Measurements from ENCODE around the gene COX20. TPM values are rescaled to one million over a fixed set of nuclear protein-coding genes. Genes with fewer than 3 reads are reported as not detected.
A peak's percentile ranks its signal among the peaks of the same experiment; 100 is the strongest.

The COX20 gene
- 100 to 1,000 TPM in 1 of 4 donors, 10 to 100 TPM in 3; 81.7 to 120 (median 96.0) TPM for total RNA-seq

DNA sequence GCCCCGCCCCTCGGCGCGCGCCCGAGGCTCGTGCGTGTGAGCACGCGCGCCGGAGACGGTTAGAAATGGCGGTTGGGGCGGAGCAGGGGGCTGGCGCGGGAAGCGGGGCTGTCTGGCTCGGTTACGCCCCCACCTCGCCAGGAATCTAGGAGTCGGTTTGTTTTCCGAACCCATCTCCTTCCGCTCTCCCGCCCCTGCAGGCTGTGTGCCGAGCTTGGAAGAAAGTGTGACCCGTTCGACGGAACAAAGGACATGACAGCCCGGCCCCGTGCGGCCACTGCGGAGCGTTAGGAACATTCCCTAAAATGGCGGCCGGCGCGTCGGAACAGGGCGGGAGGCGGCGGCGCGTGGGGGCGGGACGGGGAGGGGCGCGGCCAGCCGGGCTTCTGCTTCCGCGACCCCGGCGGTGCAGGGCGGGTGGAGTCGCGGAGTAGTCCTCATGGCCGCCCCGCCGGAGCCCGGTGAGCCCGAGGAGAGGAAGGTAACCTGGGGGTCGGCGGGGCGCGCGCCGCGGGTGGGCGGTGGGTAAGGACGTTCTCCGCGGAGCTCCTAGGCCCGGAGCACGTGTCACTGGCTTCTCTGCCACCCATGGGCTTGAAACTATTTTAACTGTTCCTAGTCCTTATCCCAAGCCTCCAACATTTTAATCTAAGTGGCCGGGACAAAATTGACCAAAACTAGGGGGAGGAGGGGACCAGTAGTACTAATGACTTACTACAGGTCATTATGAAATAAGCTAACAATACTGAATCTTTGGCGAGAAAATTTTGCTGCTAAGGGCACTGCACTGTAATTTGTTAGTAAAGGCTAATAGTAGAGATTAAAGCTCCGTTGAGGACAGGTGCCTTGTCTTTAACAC, at the start of gene COX20:
TSS of gene COX20 (plus strand) at position 383 of the 859 bp plus-strand sequence. CDS start at position 440, 57 bp downstream.
- WGBS, 2 donors (ENCODE audit: low coverage in 1 of 2) = 0% methylated on average over 3 to 5 of the region's 77 CpGs
- H3K9me3 ChIP-seq = no peaks in the 10 kb centered on the region
- H3K27me3 ChIP-seq = no peaks in the 10 kb centered on the region
- H3K4me3 ChIP-seq = peak within 1 kb of the TSS; percentile 82 to 97
- peak; percentile 90 for ATAC-seq
- peak within 1 kb of the TSS; percentile 99 to 100 (median 100) for H3K27ac ChIP-seq
- peaks cover 0 to 8% of the 10 kb centered on the region in 2 donors for H3K36me3 ChIP-seq
- peaks cover 5 to 47% (median 10%) of the 10 kb centered on the region in 3 donors for H3K4me1 ChIP-seq
- peak; percentile 43 to 64 for TF ChIP-seq POLR2A (IDR thresholded peaks at IDR 0.05)
- TF ChIP-seq EP300 (IDR thresholded peaks at IDR 0.05) = no peak
- TF ChIP-seq POLR2AphosphoS5 (IDR thresholded peaks at IDR 0.05) = peak; percentile 86
- TF ChIP-seq, protein P1, sequence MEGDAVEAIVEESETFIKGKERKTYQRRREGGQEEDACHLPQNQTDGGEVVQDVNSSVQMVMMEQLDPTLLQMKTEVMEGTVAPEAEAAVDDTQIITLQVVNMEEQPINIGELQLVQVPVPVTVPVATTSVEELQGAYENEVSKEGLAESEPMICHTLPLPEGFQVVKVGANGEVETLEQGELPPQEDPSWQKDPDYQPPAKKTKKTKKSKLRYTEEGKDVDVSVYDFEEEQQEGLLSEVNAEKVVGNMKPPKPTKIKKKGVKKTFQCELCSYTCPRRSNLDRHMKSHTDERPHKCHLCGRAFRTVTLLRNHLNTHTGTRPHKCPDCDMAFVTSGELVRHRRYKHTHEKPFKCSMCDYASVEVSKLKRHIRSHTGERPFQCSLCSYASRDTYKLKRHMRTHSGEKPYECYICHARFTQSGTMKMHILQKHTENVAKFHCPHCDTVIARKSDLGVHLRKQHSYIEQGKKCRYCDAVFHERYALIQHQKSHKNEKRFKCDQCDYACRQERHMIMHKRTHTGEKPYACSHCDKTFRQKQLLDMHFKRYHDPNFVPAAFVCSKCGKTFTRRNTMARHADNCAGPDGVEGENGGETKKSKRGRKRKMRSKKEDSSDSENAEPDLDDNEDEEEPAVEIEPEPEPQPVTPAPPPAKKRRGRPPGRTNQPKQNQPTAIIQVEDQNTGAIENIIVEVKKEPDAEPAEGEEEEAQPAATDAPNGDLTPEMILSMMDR (IDR thresholded peaks at IDR 0.05) = peak in 2 of 4 experiments; percentile 14 to 32

DNA sequence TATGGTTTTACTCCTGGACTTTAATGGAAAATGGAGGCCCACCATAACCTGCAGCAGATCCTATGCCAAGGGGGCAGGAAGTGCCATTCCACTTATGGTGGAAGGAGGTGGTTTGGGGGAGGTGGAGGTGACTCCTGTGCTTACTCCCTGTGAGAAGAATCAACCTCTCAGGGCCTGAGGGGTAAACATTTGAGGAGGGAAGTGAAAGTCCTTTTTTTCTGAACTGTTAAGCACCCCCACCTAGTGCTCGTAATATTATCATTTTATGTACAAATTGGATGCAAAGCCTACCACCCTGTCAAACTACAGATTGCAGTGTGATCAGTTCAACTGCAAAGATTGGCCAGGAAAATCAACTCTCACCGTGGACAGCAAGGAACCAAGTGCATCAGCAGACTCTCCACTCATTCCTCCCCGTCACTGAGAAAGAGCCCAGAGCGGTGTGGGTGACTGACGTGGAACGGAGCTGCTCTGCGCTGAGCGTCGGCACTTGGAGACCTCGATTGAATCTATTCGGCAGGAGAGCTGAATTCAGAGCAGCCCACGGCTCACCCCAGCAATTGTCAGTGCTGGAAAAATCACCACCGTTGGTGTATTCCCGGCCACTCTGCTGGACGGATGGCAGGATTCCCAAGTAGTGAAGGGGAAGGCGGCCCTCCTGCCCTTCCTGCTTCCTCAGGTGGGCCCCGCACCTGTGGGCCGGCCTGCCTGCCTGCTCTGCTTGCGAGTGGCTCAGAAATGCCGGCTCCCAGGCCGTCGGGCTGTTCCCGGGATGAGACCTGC, 46.8 kb upstream of the COX20 start:
- Histone ChIP-seq H3K4me3 (no peak overlapping the region), H3K36me3 (no peaks in the 10 kb centered on the region), H3K4me1 (peaks cover 0 to 6% (median 0%) of the 10 kb centered on the region in 3 donors), H3K27ac (no peak overlapping the region), H3K9me3 (no peaks in the 10 kb centered on the region), H3K27me3 (no peaks in the 10 kb centered on the region)
- no peak for ATAC-seq
- 100% methylated on average over 1 of the region's 23 CpGs; no CpG with 5 or more reads in 1 of the 2 donors for WGBS, 2 donors (ENCODE audit: low coverage in 1 of 2)
- TF ChIP-seq EP300 (IDR thresholded peaks at IDR 0.05) (no peak), POLR2AphosphoS5 (IDR thresholded peaks at IDR 0.05) (no peak), POLR2A (IDR thresholded peaks at IDR 0.05) (no peak)
- TF ChIP-seq, protein P1 (IDR thresholded peaks at IDR 0.05) = no peak

DNA sequence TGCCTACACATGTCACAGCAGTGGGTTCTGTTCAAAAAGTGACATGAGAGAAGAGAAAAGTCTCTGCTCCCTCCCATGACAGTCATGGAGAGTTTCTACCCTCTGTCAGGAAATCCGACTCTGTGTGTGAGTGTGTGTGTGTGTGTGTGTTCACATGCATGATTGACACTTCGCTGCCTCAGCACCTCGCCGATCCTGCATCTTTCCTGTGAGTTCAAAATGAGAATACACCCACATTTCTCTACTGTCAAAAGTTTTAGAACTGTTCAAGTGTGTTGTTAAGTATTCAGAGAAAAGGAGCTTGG, 46.2 kb upstream of the COX20 start:
- Histone ChIP-seq H3K27me3 (no peaks in the 10 kb centered on the region), H3K27ac (no peak overlapping the region), H3K4me3 (no peak overlapping the region), H3K4me1 (peaks cover 0 to 6% (median 0%) of the 10 kb centered on the region in 3 donors), H3K36me3 (no peaks in the 10 kb centered on the region), H3K9me3 (no peaks in the 10 kb centered on the region)
- WGBS, 2 donors (ENCODE audit: low coverage in 1 of 2) = 50% methylated on average over 2 of the region's 4 CpGs; no CpG with 5 or more reads in 1 of the 2 donors
- TF ChIP-seq POLR2AphosphoS5 (IDR thresholded peaks at IDR 0.05) = no peak
- no peak for TF ChIP-seq EP300 (IDR thresholded peaks at IDR 0.05)
- TF ChIP-seq, protein P1 (IDR thresholded peaks at IDR 0.05) = no peak
- TF ChIP-seq POLR2A (IDR thresholded peaks at IDR 0.05) = no peak
- no peak for ATAC-seq

- Histone ChIP-seq H3K4me3 (no peak overlapping the region), H3K9me3 (no peaks in the 10 kb centered on the region), H3K4me1 (peaks cover 0 to 6% (median 0%) of the 10 kb centered on the region in 3 donors), H3K27me3 (no peaks in the 10 kb centered on the region), H3K36me3 (no peaks in the 10 kb centered on the region), H3K27ac (no peak overlapping the region)
- no peak for ATAC-seq
- TF ChIP-seq POLR2AphosphoS5 (IDR thresholded peaks at IDR 0.05) = no peak
- no peak for TF ChIP-seq EP300 (IDR thresholded peaks at IDR 0.05)
- TF ChIP-seq POLR2A (IDR thresholded peaks at IDR 0.05) = no peak
- TF ChIP-seq, protein P1 (IDR thresholded peaks at IDR 0.05) = no peak
- 60 to 64% methylated on average over 4 of the region's 4 CpGs for WGBS, 2 donors (ENCODE audit: low coverage in 1 of 2)
Observed at GRCh38 chr1:244789731-244790130, 45.7 kb upstream of the COX20 start.

Measured in gastroesophageal sphincter (tissue), 4 donors.